Prostate gland (tissue), 2 donors: ENCODE measurements around the gene XCL2. TPM values are rescaled to one million over a fixed set of nuclear protein-coding genes. Genes with fewer than 3 reads are reported as not detected.

Experiments used
- DNase-seq: peaks from one replicate; pipeline ENCODE4 v3.0.0-alpha.2; 2019; ENCODE audit warnings: low spot score
- H3K27ac ChIP-seq, 2 donors: fragments of 200-600 bp; sonication (generic); 2 replicates each; pipeline ENCODE4 v1.5.1; 2017 to 2019
- H3K27me3 ChIP-seq: fragments of 200-600 bp; sonication (generic); replicated peaks from 2 replicates; pipeline ENCODE4 v1.5.1; 2019; ENCODE audit not compliant: insufficient read depth
- H3K36me3 ChIP-seq, 2 donors: fragments of 200-600 bp; sonication (generic); 1 replicate in 1 of 2; 2 replicates in 1 of 2; pipeline versions ENCODE4 v1.5.1 to v1.8.1; 2017 to 2019
- H3K4me1 ChIP-seq: fragments of 200-600 bp; sonication (generic); replicated peaks from 2 replicates; pipeline ENCODE4 v1.5.1; 2019
- H3K4me3 ChIP-seq, 2 donors: fragments of 200-600 bp; sonication (generic); 2 replicates each; pipeline ENCODE4 v1.5.1; 2017 to 2019
- H3K9me3 ChIP-seq: fragments of 200-600 bp; sonication (generic); 2 replicates; pipeline ENCODE4 v1.5.1; 2017
- CTCF ChIP-seq, 4 experiments: fragments of 200-600 bp in 2 of 4; fragments of 450-650 bp in 2 of 4; sonication (generic) in 2 of 4; IDR thresholded peaks; 1 replicate in 3 of 4; 2 replicates in 1 of 4; pipeline ENCODE4 v1.5.1; 2016 to 2019; ENCODE audit warnings: antibody characterized with exemption in 4 of 4, mild to moderate bottlenecking in 2 of 4, moderate library complexity in 2 of 4
- POLR2A ChIP-seq: fragments of 450-650 bp; IDR thresholded peaks from one replicate; pipeline ENCODE4 v1.6.1; 2016; ENCODE audit warnings: antibody characterized with exemption, mild to moderate bottlenecking
- POLR2AphosphoS5 ChIP-seq: sonication (generic); formaldehyde crosslinking; IDR thresholded peaks from one replicate; pipeline ENCODE4 v1.6.1; 2017; ENCODE audit warnings: antibody characterized with exemption
- WGBS: methylation state at CpG from one replicate; pipeline ENCODE4 v1.1.5; 2018; 5-methylcytosine and 5-hydroxymethylcytosine counted together
- intact Hi-C: fragments of 100-400 bp; cut with DNase I; formaldehyde crosslinking; loops from one replicate; pipeline ENCODE4 v1.14.2; 2022
- total RNA-seq, 2 donors: library from RNA; depleted of rRNA; stranded (reverse); fragments of >200 nt; gene quantifications; one replicate each; pipeline ENCODE4 v1.1.0, GENCODE V29; 2016

The XCL2 gene
- total RNA-seq, 2 donors from 2014 or later = not detected

DNA sequence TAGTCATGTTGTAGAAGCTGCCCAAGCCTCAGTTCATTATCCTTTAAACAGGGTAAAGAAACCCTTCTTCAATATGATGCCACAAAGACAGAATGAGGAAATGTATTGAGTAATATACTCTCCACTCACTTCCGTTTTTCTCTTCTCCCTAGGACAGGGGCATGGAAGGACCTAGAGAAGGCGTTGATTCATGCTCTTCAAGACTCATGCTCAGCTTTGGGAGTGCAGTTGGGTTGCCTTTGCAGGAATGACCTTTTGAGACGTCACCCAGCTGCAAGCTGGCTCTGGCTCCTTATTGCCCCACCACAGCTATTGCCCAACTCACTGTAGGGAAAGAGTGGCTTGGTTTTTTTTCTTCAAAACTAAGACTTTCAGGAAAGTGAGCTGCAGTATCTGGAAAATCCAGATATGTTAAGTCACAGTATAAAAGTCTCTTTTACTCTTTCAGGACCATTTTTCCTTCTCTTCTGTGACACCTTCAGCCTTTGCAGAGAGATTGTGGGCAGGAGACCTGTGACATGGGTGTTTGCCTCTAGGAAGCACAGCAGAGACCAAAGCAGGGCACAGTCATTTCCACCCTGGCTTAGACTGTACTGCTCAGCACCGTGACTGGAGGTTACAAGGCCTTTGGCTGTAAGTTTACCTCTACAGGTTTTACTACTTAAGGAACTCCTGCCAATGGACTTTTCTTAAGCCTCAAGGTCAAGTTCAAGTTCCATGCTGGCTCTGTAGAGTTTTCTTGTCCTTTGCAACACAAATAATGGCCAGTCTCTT lies 39.5 kb downstream of the XCL2 start:
- intact Hi-C loops = no loop called here
- WGBS = 79% methylated on average over 4 of the region's 4 CpGs
- Histone ChIP-seq H3K36me3 (no peaks in the 10 kb centered on the region), H3K9me3 (no peaks in the 10 kb centered on the region), H3K27me3 (no peaks in the 10 kb centered on the region), H3K27ac (no peak overlapping the region), H3K4me3 (no peak overlapping the region), H3K4me1 (no peaks in the 10 kb centered on the region)
- DNase-seq = no peak
- no peak for TF ChIP-seq POLR2AphosphoS5
- no peak for TF ChIP-seq POLR2A
- no peak for TF ChIP-seq CTCF (IDR thresholded peaks at IDR 0.05)

GRCh38 chr1:168499688-168500049 lies 44.1 kb downstream of the XCL2 start:
- no peak for DNase-seq
- no peak overlapping the region for H3K27ac ChIP-seq
- peaks cover 4% of the 10 kb centered on the region for H3K27me3 ChIP-seq
- no peaks in the 10 kb centered on the region for H3K36me3 ChIP-seq
- WGBS = 78% methylated on average over 2 of the region's 2 CpGs
- intact Hi-C loops = no loop called here
- H3K4me3 ChIP-seq = no peak overlapping the region
- H3K4me1 ChIP-seq = no peaks in the 10 kb centered on the region
- TF ChIP-seq POLR2AphosphoS5 (no peak), CTCF (IDR thresholded peaks at IDR 0.05) (no peak), POLR2A (no peak)
- no peaks in the 10 kb centered on the region for H3K9me3 ChIP-seq

DNA sequence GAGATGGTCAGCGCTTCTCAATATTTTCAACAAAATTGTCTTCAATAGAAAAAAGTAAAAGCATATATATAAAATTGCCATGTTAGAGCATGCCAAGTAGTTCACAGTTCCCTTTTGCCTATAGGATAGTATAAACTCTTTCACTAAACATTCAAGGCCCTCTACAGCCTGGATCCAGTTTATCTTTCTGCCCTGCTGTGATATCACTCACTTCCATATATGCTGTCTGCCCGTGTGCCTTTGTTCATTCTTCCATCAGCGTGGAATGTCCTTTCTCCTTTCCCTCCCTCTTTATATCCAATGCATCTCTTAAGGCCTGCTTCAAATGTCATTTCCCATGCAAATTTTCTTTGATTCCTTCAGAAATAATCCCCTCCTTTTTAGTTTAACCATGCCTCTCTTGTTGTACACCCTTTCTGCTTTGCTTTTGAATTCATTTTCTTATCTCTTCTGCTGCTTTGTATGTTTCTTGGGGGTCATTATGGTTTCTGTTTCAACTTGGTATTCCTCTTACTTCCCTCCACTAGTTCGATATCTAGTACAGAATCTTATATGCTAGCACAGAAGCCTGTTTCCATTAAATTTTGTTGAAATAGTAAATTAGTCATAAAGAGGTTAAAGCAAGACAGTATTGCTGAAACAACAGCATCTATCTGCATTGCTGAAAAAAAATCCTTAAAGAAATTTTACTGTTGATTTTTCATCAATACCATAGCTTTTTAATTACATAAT lies 44.7 kb downstream of the XCL2 start:
- Histone ChIP-seq H3K4me3 (no peak overlapping the region), H3K27ac (no peak overlapping the region), H3K27me3 (peaks cover 4% of the 10 kb centered on the region), H3K4me1 (no peaks in the 10 kb centered on the region), H3K36me3 (no peaks in the 10 kb centered on the region), H3K9me3 (no peaks in the 10 kb centered on the region)
- no peak for TF ChIP-seq POLR2A
- intact Hi-C loops = no loop called here
- no peak for DNase-seq
- WGBS = 86% methylated on average over 4 of the region's 4 CpGs

GRCh38 chr1:168498159-168498631 lies 45.6 kb downstream of the XCL2 start:
- intact Hi-C loops = no loop called here
- Histone ChIP-seq H3K36me3 (no peaks in the 10 kb centered on the region), H3K27ac (no peak overlapping the region), H3K4me1 (no peaks in the 10 kb centered on the region), H3K4me3 (no peak overlapping the region), H3K27me3 (peaks cover 4% of the 10 kb centered on the region), H3K9me3 (no peaks in the 10 kb centered on the region)
- 16% methylated on average over 2 of the region's 2 CpGs for WGBS
- no peak for TF ChIP-seq POLR2A
- no peak for TF ChIP-seq CTCF (IDR thresholded peaks at IDR 0.05)
- no peak for TF ChIP-seq POLR2AphosphoS5
- no peak for DNase-seq

DNA sequence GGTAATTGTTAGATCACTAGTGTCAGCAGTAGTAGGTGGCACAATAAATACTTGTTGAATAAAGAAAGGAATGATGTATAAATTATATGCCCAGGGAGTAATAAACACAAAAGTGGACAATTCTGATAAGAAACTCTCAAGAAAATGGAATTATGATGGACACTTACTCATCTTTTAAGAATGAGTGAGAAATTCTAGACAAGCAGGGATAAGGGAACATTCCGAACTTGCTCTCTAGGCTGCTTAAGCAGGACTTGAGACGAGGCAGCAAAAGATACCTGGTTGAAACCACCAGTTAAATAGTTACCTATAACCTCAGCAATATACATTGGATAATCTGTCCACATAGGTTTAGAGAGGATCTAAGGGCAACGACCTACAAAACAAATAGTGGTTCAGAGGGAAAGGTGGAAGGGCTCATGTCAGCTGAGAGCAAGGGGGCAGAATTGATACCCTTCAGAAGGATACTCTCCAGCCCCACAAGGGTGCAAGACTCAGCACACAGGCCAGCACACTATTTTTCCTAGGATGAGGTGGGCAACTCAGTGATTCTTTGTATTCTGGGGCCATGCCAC lies 46.3 kb downstream of the XCL2 start:
- H3K4me1 ChIP-seq = no peaks in the 10 kb centered on the region
- WGBS = 85% methylated on average over 3 of the region's 3 CpGs
- H3K27me3 ChIP-seq = peaks cover 4% of the 10 kb centered on the region
- H3K9me3 ChIP-seq = no peaks in the 10 kb centered on the region
- H3K27ac ChIP-seq = no peak overlapping the region
- no peaks in the 10 kb centered on the region for H3K36me3 ChIP-seq
- TF ChIP-seq POLR2AphosphoS5 = no peak
- no peak for TF ChIP-seq POLR2A
- TF ChIP-seq CTCF (IDR thresholded peaks at IDR 0.05) = no peak
- DNase-seq = no peak
- H3K4me3 ChIP-seq = no peak overlapping the region
- intact Hi-C loops = no loop called here
